ENCODE measurements around the gene TMEM129.

Gene TMEM129, protein sequence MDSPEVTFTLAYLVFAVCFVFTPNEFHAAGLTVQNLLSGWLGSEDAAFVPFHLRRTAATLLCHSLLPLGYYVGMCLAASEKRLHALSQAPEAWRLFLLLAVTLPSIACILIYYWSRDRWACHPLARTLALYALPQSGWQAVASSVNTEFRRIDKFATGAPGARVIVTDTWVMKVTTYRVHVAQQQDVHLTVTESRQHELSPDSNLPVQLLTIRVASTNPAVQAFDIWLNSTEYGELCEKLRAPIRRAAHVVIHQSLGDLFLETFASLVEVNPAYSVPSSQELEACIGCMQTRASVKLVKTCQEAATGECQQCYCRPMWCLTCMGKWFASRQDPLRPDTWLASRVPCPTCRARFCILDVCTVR

DNA sequence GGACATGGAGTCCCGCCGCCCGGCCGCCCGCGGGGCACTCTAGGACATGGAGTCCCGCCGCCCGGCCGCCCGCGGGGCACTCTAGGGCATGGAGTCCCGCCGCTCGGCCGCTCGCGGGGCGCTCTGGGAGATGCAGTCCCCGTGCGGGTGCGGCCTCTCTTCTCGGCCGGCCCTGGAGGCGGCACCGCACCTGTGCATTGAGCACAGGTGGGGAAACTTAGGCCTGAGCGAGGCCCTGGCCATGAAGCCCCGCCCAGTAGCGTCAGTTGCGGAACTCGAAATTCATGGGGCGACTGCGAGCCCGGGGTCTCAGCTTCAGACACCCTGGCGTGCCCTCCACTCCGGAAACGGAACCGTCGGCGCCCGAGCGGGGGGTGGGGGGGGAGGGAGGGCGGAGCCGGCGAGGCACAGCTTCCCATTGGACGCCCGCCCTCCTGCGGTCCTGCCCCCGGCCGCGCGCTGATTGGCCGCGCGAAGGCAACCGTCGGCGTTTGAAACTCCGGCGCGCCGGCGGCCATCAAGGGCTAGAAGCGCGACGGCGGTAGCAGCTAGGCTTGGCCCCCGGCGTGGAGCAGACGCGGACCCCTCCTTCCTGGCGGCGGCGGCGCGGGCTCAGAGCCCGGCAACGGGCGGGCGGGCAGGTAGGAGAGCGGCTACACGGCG is at the start of gene TMEM129, which contains the start of gene TACC3:
Gene TMEM129 (minus strand): TSS at position 321 of the 663 bp plus-strand sequence. CDS start 486 bp downstream, outside the sequence.
Gene TACC3 (plus strand): TSS at position 519 of the 663 bp plus-strand sequence. CDS start 1,901 bp downstream, outside the sequence.
- Mint-ChIP-seq H3K36me3 (ENCODE audit: insufficient read depth) (peaks cover 24% of the 10 kb centered on the region), H3K27ac (ENCODE audit: low read depth) (peak within 1 kb of the TSS; percentile 99), H3K4me1 (peaks cover 51% of the 10 kb centered on the region), H3K9me3 (no peaks in the 10 kb centered on the region), H3K27me3 (no peaks in the 10 kb centered on the region), H3K4me3 (peak within 1 kb of the TSS; percentile 90)
- DNase-seq (ENCODE audit: low spot score in 2 of 2) (peak; percentile 83 to 94), ATAC-seq (replicated peaks; ENCODE audit: extremely low read depth, poor library complexity, severe bottlenecking) (peak; percentile 88)

DNA sequence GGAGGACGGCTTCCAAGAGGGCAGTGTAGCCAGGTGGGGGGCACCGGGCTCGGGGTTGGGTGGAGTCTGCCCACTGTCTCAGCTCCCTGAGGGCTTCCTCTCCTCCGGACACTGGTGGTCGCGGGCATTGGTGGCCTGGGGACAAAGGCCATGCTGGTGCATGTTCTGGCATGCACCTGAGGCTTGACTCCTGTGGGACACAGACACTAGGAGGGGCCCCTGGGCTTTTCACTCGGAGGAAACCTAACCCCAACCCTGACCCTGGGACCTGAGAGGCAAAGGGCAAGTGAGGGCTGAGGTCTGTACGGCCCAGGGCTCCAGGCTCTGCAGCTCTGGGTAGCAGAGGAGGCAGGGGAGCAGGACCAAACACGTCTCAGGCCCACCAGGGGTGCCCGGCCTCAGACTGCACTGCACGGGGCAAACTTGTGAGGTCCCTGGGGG is 49.7 kb upstream of the TMEM129 start:
- Mint-ChIP-seq H3K4me3 (no peak overlapping the region), H3K27me3 (peaks cover 28% of the 10 kb centered on the region), H3K9me3 (no peaks in the 10 kb centered on the region), H3K36me3 (ENCODE audit: insufficient read depth) (no peaks in the 10 kb centered on the region), H3K4me1 (no peaks in the 10 kb centered on the region), H3K27ac (ENCODE audit: low read depth) (no peak overlapping the region)
- ATAC-seq (replicated peaks; ENCODE audit: extremely low read depth, poor library complexity, severe bottlenecking) (no peak), DNase-seq (ENCODE audit: low spot score in 2 of 2) (no peak)

DNA sequence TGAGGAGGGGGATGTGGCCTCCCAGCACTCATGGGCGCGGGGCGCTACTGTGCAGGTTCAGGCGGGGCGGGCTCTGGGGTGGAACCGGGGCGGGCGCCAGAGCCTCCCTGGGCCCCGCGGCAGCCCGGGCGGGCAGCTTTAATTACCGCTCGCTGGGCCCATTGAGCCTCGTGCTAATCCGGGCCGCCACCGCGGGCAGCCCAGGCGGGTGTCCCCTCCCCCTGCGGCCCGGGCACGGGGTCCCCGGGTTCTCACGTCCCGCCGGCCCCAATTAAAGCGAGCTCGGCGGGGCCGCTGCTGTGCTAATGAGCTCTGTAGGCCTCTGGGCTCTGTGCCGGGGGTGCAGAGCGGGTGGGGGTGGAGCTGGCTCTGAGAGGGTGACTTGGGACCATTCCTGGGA is 49.1 kb upstream of the TMEM129 start:
- H3K9me3 Mint-ChIP-seq, result no peaks in the 10 kb centered on the region
- no peaks in the 10 kb centered on the region for H3K4me1 Mint-ChIP-seq
- peaks cover 34% of the 10 kb centered on the region for H3K27me3 Mint-ChIP-seq
- no peak overlapping the region for H3K27ac Mint-ChIP-seq (ENCODE audit: low read depth)
- no peak overlapping the region for H3K4me3 Mint-ChIP-seq
- no peak for ATAC-seq (replicated peaks; ENCODE audit: extremely low read depth, poor library complexity, severe bottlenecking)
- H3K36me3 Mint-ChIP-seq (ENCODE audit: insufficient read depth), result no peaks in the 10 kb centered on the region
- DNase-seq (ENCODE audit: low spot score in 2 of 2), result no peak

DNA sequence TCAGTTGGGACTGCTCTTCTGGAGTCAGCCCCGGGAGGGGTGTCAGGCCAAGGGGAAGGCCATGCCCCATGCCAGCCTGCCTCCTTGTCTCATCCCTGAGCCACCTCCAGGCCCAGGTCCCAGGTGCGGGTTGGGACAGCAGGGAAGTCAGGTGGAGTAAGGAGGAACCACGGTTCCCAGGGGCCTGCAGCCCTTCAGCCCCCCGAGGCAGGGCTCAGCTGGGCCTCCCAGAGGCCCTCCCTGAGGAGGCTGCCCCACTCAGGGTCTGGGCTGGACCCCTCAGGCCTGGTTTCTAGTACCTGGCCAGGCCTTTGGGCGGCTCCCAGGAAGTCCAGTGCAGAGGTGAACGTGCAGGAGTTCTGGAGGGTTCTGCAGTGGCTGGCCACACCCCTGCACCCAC is 48.6 kb upstream of the TMEM129 start:
- ATAC-seq (replicated peaks; ENCODE audit: extremely low read depth, poor library complexity, severe bottlenecking) (no peak), DNase-seq (ENCODE audit: low spot score in 2 of 2) (no peak)
- Mint-ChIP-seq H3K27me3 (peaks cover 40% of the 10 kb centered on the region), H3K4me1 (no peaks in the 10 kb centered on the region), H3K27ac (ENCODE audit: low read depth) (no peak overlapping the region), H3K4me3 (no peak overlapping the region), H3K36me3 (ENCODE audit: insufficient read depth) (no peaks in the 10 kb centered on the region), H3K9me3 (no peaks in the 10 kb centered on the region)

DNA sequence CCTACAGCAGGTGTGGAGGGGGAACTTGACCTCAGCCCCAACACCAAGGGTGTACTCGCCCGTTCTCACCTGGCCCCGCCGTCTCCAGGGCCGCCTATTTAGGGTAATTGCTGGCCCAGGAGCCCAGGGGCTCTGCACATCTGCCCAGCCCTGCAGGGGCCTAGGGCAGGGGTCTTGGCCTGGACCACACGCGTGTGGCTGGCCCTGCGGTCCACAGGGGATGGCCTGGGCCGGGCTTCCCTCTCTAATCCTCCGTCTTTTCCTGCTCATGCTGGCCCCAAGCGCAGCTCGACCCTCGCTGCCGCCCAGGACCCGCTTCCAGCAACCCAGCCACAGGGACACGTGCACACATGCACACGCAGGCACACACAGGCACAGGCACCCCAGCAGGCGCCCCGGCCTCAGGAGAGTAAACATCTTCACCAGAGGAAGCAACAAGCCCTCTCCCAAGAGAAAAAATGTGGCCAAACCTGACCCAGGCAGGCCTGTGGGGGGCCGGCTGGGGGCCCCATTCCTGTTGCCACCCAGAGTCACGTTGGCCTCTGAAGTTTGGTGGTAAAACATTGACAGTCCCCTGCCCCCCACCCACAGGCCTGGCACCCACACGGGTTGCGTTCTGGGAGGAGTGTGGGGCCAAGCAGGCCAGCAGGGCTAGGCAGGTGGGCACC is 47.4 kb upstream of the TMEM129 start:
- Mint-ChIP-seq H3K4me3 (peak overlapping the region; percentile 70), H3K4me1 (no peaks in the 10 kb centered on the region), H3K27me3 (peaks cover 43% of the 10 kb centered on the region), H3K9me3 (no peaks in the 10 kb centered on the region), H3K36me3 (ENCODE audit: insufficient read depth) (no peaks in the 10 kb centered on the region), H3K27ac (ENCODE audit: low read depth) (no peak overlapping the region)
- no peak for DNase-seq (ENCODE audit: low spot score in 2 of 2)
- ATAC-seq (replicated peaks; ENCODE audit: extremely low read depth, poor library complexity, severe bottlenecking), result no peak

DNA sequence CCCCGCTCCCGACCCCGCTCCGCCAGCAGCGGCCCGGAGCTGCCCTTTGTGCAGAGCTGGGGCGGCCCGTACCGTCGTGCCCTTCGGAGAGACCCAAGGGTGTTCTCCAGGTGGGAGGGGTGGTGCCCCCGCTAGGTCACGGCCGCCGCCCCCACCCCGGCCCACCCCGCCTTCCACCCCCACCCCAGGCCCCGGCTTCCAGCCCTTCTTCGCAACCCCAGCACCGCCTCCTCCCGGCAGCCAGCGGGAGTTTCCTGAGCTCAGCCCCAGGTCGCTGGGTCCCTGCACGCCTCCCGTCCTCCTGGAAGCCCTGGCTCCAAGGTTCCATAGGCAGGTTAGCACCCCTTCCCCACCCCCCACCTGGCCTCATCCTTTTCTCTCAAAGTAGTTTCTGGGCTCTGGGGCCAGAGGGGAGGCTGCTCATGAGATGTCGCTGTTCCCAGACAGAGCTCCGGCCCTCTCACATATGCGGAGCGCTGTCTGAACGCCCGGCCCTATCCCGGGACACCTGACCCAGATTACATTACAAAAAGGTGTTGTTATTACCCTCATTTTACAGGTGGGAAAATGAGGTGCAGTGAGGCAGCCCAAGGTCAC is 46.7 kb upstream of the TMEM129 start:
- no peak for ATAC-seq (replicated peaks; ENCODE audit: extremely low read depth, poor library complexity, severe bottlenecking)
- DNase-seq (ENCODE audit: low spot score in 2 of 2), result no peak

DNA sequence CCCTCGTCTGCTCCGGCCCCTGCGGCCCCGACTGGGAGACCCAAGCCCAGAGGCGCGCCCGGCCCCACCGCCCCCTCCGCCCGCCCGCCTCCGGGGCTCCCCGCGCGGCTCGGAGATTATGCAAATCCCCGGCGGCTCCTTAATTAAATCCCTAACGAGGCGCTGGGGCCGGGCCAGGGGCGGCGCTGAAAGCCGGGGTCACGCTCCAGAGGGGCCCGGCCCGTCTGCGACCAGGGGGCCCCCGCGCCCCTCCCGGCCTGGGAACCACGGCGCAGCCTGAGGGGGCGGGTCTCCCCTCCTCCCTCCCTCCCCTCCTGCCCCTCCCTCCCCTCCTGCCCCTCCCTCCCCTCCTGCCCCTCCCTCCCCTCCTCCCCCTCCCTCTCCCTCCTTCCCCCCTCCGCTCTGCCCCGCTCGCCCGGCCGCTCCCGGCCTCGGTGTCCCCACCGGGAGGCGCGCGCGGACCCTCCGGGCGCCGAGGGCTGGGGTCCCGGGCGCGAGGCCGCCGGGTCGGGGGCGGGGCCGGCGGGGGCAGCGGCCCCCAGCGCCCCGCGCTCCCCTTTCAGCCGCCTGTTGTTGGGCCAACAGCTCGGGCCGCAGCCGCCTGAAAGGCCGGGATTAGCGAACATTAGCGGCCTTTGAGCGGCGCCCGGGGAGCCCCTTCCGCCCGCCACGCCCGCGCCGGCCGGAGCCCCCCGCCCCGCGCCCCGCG is 46.1 kb upstream of the TMEM129 start:
- peaks cover 43% of the 10 kb centered on the region for H3K27me3 Mint-ChIP-seq
- no peak for DNase-seq (ENCODE audit: low spot score in 2 of 2)
- ATAC-seq (replicated peaks; ENCODE audit: extremely low read depth, poor library complexity, severe bottlenecking), result no peak
- peak overlapping the region; percentile 70 for H3K4me3 Mint-ChIP-seq
- H3K27ac Mint-ChIP-seq (ENCODE audit: low read depth), result no peak overlapping the region
- H3K36me3 Mint-ChIP-seq (ENCODE audit: insufficient read depth), result no peaks in the 10 kb centered on the region
- H3K9me3 Mint-ChIP-seq, result no peaks in the 10 kb centered on the region
- no peaks in the 10 kb centered on the region for H3K4me1 Mint-ChIP-seq

More for the DNA sequence above, 46.7 kb upstream of the TMEM129 start:
- no peaks in the 10 kb centered on the region for H3K36me3 Mint-ChIP-seq (ENCODE audit: insufficient read depth)
- no peaks in the 10 kb centered on the region for H3K4me1 Mint-ChIP-seq
- peak overlapping the region; percentile 70 for H3K4me3 Mint-ChIP-seq
- no peak overlapping the region for H3K27ac Mint-ChIP-seq (ENCODE audit: low read depth)
- peaks cover 43% of the 10 kb centered on the region for H3K27me3 Mint-ChIP-seq
- H3K9me3 Mint-ChIP-seq, result no peaks in the 10 kb centered on the region

DNA sequence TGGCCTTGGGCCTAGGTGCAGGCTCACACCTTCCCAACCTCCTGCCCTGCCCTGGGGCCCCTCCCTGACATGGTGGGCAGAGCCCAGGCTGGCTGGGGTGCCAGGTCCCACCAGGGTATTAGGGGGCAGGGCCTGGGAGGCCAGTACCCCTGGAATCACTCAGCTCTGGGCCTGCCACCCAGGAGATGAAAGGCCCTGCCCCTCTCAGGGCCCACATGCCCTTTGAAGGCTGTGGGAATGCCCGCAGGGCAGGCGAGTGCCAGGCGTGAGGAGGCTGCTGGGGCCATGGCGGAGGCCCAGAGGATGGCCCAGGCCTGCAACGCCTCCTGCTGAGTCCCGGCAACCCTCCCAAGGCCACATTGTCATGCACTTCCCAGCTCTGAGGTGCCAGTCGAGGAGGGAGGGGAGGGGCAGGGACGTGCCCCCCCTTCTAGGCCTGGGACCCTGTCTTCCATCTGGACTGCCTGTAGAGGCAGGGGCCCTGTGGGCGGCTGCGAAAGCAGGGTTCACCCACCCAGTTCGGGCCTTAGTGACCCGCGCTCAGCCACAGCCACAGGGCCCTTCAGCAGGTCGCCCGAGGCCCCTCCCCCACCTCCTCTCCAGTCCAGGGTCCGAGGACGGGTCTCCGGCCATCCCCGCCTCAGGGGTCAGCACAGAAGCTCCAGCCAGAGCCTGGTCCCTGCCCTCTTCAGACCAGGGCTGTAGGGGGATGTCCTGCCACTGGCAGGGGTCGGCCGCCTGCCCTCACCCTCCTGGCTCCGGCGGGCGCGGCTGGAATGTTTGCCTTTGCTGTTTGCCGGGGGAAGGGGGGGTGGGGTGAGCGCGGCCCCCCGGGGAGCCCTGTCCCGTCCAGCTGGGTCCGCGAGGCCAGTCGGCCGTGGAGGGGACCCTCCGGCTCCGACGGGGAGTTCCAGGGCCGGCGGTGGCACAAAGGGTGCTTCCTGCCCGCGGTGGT is 45.3 kb upstream of the TMEM129 start:
- Mint-ChIP-seq H3K27ac (ENCODE audit: low read depth) (no peak overlapping the region), H3K4me1 (no peaks in the 10 kb centered on the region), H3K36me3 (ENCODE audit: insufficient read depth) (no peaks in the 10 kb centered on the region), H3K9me3 (no peaks in the 10 kb centered on the region), H3K4me3 (no peak overlapping the region), H3K27me3 (peaks cover 43% of the 10 kb centered on the region)
- DNase-seq (ENCODE audit: low spot score in 2 of 2), result no peak
- no peak for ATAC-seq (replicated peaks; ENCODE audit: extremely low read depth, poor library complexity, severe bottlenecking)

DNA sequence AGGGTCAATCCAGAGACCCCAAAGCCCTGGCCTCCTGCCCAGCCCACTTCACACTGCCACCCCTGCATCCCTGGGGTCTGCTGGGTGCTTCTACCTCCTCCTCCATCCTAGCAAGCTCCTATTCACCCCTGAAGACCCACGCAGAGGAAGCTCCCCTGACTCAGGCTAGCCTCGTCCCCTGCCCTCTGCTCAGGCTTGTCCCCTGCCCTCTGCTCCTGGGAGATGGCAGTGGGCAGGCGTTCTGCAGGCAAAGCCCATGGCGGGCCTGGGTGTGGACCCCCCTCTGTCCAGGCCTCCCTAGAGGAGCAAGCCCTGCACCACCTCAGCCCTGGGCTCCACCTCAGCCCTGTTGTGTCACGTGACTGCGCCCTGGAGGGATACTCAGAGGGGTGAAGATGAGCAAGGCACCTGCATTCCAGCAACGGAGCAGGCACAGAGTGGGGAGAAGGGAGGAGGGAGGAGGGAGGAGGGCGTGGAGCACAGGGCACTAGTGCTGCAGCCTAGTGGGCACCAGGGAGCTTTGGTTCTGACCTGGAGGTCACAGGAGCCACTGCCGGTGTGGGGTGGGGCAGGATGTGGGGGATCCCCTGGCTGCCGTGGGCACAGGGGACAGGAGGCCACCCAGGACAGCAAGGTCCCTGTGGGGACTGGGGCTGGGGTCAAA is 44.4 kb upstream of the TMEM129 start:
- ATAC-seq (replicated peaks; ENCODE audit: extremely low read depth, poor library complexity, severe bottlenecking), result no peak
- Mint-ChIP-seq H3K27me3 (peaks cover 43% of the 10 kb centered on the region), H3K9me3 (no peaks in the 10 kb centered on the region), H3K4me1 (no peaks in the 10 kb centered on the region), H3K36me3 (ENCODE audit: insufficient read depth) (no peaks in the 10 kb centered on the region), H3K4me3 (no peak overlapping the region), H3K27ac (ENCODE audit: low read depth) (no peak overlapping the region)
- no peak for DNase-seq (ENCODE audit: low spot score in 2 of 2)

DNA sequence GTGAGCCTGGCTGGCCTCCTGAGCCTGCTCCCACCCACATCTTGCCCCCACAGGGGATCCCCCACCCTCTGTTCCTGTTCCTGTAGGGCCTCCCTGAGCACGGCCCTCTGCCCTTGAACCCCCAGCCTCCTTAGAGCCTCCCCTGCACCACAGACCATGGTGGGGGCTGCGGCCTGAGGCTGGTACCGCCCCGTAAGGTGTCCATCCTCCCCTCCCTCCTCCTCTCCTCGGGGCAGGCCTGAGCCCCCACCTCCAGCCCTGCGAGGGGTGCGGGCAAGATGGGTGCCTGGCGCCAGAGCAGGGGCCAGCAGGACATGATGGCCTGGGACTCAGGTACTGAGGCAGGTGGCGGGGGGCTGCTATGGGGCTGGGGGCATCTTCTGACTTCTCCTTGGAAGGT is 43.5 kb upstream of the TMEM129 start:
- DNase-seq (ENCODE audit: low spot score in 2 of 2) (no peak), ATAC-seq (replicated peaks; ENCODE audit: extremely low read depth, poor library complexity, severe bottlenecking) (no peak)
- H3K36me3 Mint-ChIP-seq (ENCODE audit: insufficient read depth), result no peaks in the 10 kb centered on the region
- no peaks in the 10 kb centered on the region for H3K9me3 Mint-ChIP-seq
- no peak overlapping the region for H3K27ac Mint-ChIP-seq (ENCODE audit: low read depth)
- no peak overlapping the region for H3K4me3 Mint-ChIP-seq
- H3K27me3 Mint-ChIP-seq, result peaks cover 43% of the 10 kb centered on the region
- H3K4me1 Mint-ChIP-seq, result no peaks in the 10 kb centered on the region

DNA sequence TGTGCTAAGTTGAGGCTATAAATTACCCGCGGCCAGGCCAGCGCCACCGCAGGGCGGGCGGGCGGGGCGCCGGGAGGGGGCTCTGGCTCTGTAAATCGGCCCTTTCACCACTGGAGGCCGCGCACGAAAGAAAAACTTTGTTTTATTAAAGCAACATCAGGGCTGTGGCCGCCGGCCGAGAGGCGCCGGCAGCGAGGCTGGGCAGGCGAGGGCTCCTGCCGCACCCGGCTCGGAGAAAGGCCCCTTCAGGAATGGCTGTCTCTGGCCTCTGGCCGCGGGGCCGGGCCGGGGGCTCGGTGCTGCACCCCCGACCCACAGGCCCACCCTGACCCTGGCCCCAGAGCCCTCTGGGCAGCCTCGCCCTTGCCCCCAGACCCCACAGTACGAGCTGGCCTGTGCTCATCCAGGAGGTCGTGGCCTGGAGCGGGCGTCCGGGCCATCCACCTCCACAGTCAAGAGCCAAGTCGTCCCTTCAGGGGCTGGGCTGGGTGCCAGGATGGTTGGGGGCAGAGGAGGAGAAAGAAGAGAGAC is 42.5 kb upstream of the TMEM129 start:
- Mint-ChIP-seq H3K4me1 (no peaks in the 10 kb centered on the region), H3K27me3 (peaks cover 32% of the 10 kb centered on the region), H3K27ac (ENCODE audit: low read depth) (no peak overlapping the region), H3K4me3 (no peak overlapping the region), H3K36me3 (ENCODE audit: insufficient read depth) (no peaks in the 10 kb centered on the region), H3K9me3 (no peaks in the 10 kb centered on the region)
- no peak for DNase-seq (ENCODE audit: low spot score in 2 of 2)
- no peak for ATAC-seq (replicated peaks; ENCODE audit: extremely low read depth, poor library complexity, severe bottlenecking)

Measured in central memory CD8-positive, alpha-beta T cell (primary cell).